CD14-positive monocyte (primary cell): Measurements from ENCODE around the gene CARD11. TPM values are rescaled to one million over a fixed set of nuclear protein-coding genes. Genes with fewer than 3 reads are reported as not detected.

Experiments used
- DNase-seq, 3 donors: peaks; one replicate each; pipeline ENCODE4 v3.0.0-alpha.2; 2011 to 2022
- H2AFZ ChIP-seq: 2 replicates; pipeline ENCODE4 v1.6.0; 2012; ENCODE audit warnings: mild to moderate bottlenecking, low read depth, low read length, inconsistent platforms; ENCODE audit not compliant: insufficient read depth, poor library complexity, severe bottlenecking
- H3K27ac ChIP-seq, 2 donors: 1 replicate in 1 of 2; 2 replicates in 1 of 2; pipeline ENCODE4 v1.5.1; 2012 to 2013; ENCODE audit warnings: low read length in 2 of 2, control low read depth in 1 of 2, inconsistent platforms in 1 of 2, low read depth in 1 of 2, mild to moderate bottlenecking in 1 of 2
- H3K27me3 ChIP-seq, 2 donors: one replicate each; pipeline versions ENCODE4 v1.6.0 to v1.6.1; 2011 to 2013; ENCODE audit warnings: low read length in 2 of 2; ENCODE audit not compliant: control insufficient read depth in 2 of 2, insufficient read depth in 2 of 2
- H3K36me3 ChIP-seq, 2 donors: replicated peaks in 1 of 2; 1 replicate in 1 of 2; 2 replicates in 1 of 2; pipeline versions ENCODE4 v1.5.1 to v1.6.1; 2012 to 2013; ENCODE audit warnings: low read length in 2 of 2, control low read depth in 1 of 2, inconsistent platforms in 1 of 2, mild to moderate bottlenecking in 1 of 2; ENCODE audit not compliant: insufficient read depth in 2 of 2, control insufficient read depth in 1 of 2
- H3K4me1 ChIP-seq, 2 donors: 1 replicate in 1 of 2; 2 replicates in 1 of 2; pipeline versions ENCODE4 v1.5.1 to v1.6.1; 2012 to 2013; ENCODE audit warnings: low read length in 2 of 2, control low read depth in 1 of 2, inconsistent platforms in 1 of 2, mild to moderate bottlenecking in 1 of 2, moderate library complexity in 1 of 2; ENCODE audit not compliant: insufficient read depth in 2 of 2, control insufficient read depth in 1 of 2
- H3K4me2 ChIP-seq: replicated peaks from 2 replicates; pipeline ENCODE3; 2012; ENCODE audit warnings: low read length, moderate library complexity, mild to moderate bottlenecking; ENCODE audit not compliant: poor library complexity, severe bottlenecking; ENCODE audit errors: extremely low read depth
- H3K4me3 ChIP-seq, 3 experiments: fragments of 200-600 bp in 1 of 3; sonication (generic) in 1 of 3; replicated peaks in 1 of 3; 1 replicate in 2 of 3; 2 replicates in 1 of 3; pipeline ENCODE4 v1.5.1; 2011 to 2013; ENCODE audit warnings: low read length in 3 of 3, mild to moderate bottlenecking in 3 of 3, control low read depth in 2 of 3, low read depth in 2 of 3, inconsistent platforms in 1 of 3, moderate library complexity in 1 of 3
- H3K79me2 ChIP-seq: 2 replicates; pipeline ENCODE4 v1.6.0; 2012; ENCODE audit warnings: mild to moderate bottlenecking, control low read depth, inconsistent platforms, low read length, moderate library complexity; ENCODE audit not compliant: insufficient read depth
- H3K9ac ChIP-seq: 2 replicates; pipeline ENCODE4 v1.6.0; 2017; ENCODE audit warnings: low read length, mild to moderate bottlenecking; ENCODE audit not compliant: insufficient read depth, poor library complexity, severe bottlenecking
- H3K9me3 ChIP-seq, 2 donors: replicated peaks in 1 of 2; 1 replicate in 1 of 2; 2 replicates in 1 of 2; pipeline versions ENCODE4 v1.5.1 to v1.6.1; 2012 to 2013; ENCODE audit warnings: low read length in 2 of 2, control low read depth in 1 of 2; ENCODE audit not compliant: control insufficient read depth in 1 of 2, insufficient read depth in 1 of 2
- H4K20me1 ChIP-seq: 2 replicates; pipeline ENCODE4 v1.6.0; 2012; ENCODE audit warnings: mild to moderate bottlenecking, low read length, control low read depth, moderate library complexity; ENCODE audit not compliant: insufficient read depth
- H3K27ac Mint-ChIP-seq, 7 donors: one replicate each; pipeline ENCODE4 v1.8.0; 2020; ENCODE audit warnings: mild to moderate bottlenecking in 7 of 7, mixed read lengths in 7 of 7, moderate library complexity in 6 of 7, inconsistent platforms in 2 of 7
- H3K27me3 Mint-ChIP-seq, 3 donors: one replicate each; pipeline ENCODE4 v1.8.0; 2021 to 2022; ENCODE audit warnings: low read depth in 3 of 3, mild to moderate bottlenecking in 3 of 3, mixed read lengths in 3 of 3, moderate library complexity in 3 of 3, inconsistent platforms in 1 of 3
- H3K36me3 Mint-ChIP-seq, 2 donors: one replicate each; pipeline ENCODE4 v1.8.0; 2020; ENCODE audit warnings: mixed read lengths in 2 of 2, inconsistent platforms in 1 of 2, mild to moderate bottlenecking in 1 of 2
- H3K4me1 Mint-ChIP-seq: one replicate; pipeline ENCODE4 v1.8.0; 2020; ENCODE audit warnings: mild to moderate bottlenecking, mixed read lengths
- H3K4me3 Mint-ChIP-seq, 2 donors: one replicate each; pipeline ENCODE4 v1.8.0; 2020; ENCODE audit warnings: mild to moderate bottlenecking in 2 of 2, mixed read lengths in 2 of 2, moderate library complexity in 1 of 2
- H3K9me3 Mint-ChIP-seq, 7 donors: one replicate each; pipeline ENCODE4 v1.8.0; 2020 to 2022; ENCODE audit warnings: mixed read lengths in 7 of 7, mild to moderate bottlenecking in 6 of 7, moderate library complexity in 6 of 7, inconsistent platforms in 2 of 7
- WGBS: methylation state at CpG from one replicate; pipeline ENCODE4 v1.1.5; 2013; ENCODE audit warnings: missing lambda C conversion rate; ENCODE audit not compliant: insufficient coverage; 5-methylcytosine and 5-hydroxymethylcytosine counted together
- intact Hi-C, 2 donors: fragments of 100-400 bp; cut with micrococcal nuclease; formaldehyde crosslinking; loops; one replicate each; pipeline versions ENCODE4 v1.15.0 to v1.15.1; 2023
- polyA plus RNA-seq, 3 donors: library from polyadenylated mRNA; depleted of rRNA in 1 of 3; unstranded in 2 of 3; stranded (reverse) in 1 of 3; fragments of 300-500 nt in 2 of 3; fragments of >200 nt in 1 of 3; fragmentation: Illumina TruSeq in 2 of 3; gene quantifications; 1 replicate in 2 of 3; 2 replicates in 1 of 3; pipeline ENCODE4 v1.2.3, GENCODE V29; 2012 to 2021
- TF ChIP-seq, protein P1 (sequence below): fragments of 200-600 bp; IDR thresholded peaks from one replicate; pipeline ENCODE4 v1.8.0; 2022; ENCODE audit warnings: antibody characterized with exemption, mild to moderate bottlenecking

The CARD11 gene
- polyA plus RNA-seq, 3 donors = 0.04 to 0.17 TPM; not detected in 1

DNA sequence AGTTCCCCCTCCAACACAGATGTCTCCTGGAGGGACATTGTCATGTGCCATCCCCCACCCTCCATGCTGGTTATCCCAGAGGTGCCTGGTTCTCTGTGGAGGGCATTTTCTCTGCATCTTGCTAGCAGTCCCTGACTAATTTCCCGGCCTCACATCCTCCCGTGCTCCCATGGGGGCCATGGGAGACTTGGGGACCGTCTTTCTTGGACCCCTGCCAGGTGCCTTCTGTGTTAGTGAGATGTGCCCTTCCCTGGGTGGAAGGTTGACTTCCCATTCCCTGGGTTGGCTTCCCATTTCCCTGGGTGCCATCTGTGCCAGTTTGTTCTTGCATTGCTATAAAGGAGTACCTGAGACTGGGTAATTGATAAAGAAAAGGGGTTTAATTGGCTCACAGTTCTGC, 177.1 kb downstream of the CARD11 start:
- Histone ChIP-seq H3K27me3 (peaks cover 0 to 8% of the 10 kb centered on the region in 2 donors), H3K36me3 (no peaks in the 10 kb centered on the region), H4K20me1 (no peaks in the 10 kb centered on the region), H3K4me3 (no peak overlapping the region), H3K79me2 (no peaks in the 10 kb centered on the region), H3K9ac (no peak overlapping the region), H3K9me3 (no peaks in the 10 kb centered on the region), H3K4me2 (no peak overlapping the region), H3K27ac (no peak overlapping the region), H2AFZ (no peak overlapping the region), H3K4me1 (peaks cover 42 to 44% of the 10 kb centered on the region in 2 donors)
- Mint-ChIP-seq H3K9me3 (peaks cover 0 to 3% (median 0%) of the 10 kb centered on the region in 7 donors), H3K27me3 (peaks cover 31 to 49% (median 34%) of the 10 kb centered on the region in 3 donors), H3K4me3 (peak overlapping the region in 1 of 2 donors; percentile 11), H3K36me3 (peaks cover 6 to 7% of the 10 kb centered on the region in 2 donors), H3K4me1 (peaks cover 45% of the 10 kb centered on the region), H3K27ac (no peak overlapping the region)
- 40% methylated on average over 1 of the region's 3 CpGs for WGBS
- TF ChIP-seq, protein P1, sequence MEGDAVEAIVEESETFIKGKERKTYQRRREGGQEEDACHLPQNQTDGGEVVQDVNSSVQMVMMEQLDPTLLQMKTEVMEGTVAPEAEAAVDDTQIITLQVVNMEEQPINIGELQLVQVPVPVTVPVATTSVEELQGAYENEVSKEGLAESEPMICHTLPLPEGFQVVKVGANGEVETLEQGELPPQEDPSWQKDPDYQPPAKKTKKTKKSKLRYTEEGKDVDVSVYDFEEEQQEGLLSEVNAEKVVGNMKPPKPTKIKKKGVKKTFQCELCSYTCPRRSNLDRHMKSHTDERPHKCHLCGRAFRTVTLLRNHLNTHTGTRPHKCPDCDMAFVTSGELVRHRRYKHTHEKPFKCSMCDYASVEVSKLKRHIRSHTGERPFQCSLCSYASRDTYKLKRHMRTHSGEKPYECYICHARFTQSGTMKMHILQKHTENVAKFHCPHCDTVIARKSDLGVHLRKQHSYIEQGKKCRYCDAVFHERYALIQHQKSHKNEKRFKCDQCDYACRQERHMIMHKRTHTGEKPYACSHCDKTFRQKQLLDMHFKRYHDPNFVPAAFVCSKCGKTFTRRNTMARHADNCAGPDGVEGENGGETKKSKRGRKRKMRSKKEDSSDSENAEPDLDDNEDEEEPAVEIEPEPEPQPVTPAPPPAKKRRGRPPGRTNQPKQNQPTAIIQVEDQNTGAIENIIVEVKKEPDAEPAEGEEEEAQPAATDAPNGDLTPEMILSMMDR = no peak
- no peak for DNase-seq
- intact Hi-C loops = loop anchor here (5.0 kb wide), 1 partner anchor 291 kb away; no protein-coding TSS in a partner anchor

DNA sequence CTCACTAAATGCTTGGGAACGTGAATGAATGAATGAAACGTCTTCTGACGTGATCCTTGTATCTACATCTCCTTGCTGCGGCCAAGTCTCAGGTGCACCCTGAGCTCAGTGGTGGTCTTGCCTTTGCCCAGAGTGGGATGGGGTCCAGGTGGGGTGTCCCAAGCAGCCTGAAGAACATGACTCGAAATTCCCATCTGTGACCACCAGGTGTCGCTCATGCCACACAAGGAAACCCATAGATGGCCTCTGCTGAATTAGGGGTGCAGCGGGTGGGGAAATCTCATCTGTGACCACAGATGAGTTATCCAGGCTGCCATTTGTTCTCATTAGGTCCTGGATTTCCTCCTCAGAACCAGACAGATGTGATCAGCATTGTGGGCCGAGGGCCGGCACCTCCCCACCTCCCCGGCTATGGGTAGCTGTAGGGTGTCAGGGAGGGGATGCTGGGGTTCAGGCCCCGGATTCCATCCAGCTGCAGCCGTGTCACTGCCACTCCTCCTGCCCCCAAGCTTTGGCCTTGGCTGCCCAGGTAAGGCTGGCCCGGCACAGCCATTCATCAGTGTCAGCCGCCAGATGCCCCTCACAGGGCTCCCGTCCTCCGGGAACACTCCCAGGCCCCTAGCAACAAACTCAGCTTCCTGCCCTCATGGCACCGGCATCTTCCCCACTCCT, 178.5 kb downstream of the CARD11 start:
- Histone ChIP-seq H3K9me3 (no peaks in the 10 kb centered on the region), H2AFZ (no peak overlapping the region), H3K27ac (peak overlapping the region in 1 of 2 donors; percentile 93), H3K9ac (no peak overlapping the region), H3K4me1 (peaks cover 32% of the 10 kb centered on the region in 2 donors), H3K79me2 (no peaks in the 10 kb centered on the region), H3K4me2 (no peak overlapping the region), H3K36me3 (no peaks in the 10 kb centered on the region), H3K27me3 (peaks cover 0 to 8% of the 10 kb centered on the region in 2 donors), H4K20me1 (no peaks in the 10 kb centered on the region), H3K4me3 (no peak overlapping the region)
- Mint-ChIP-seq H3K36me3 (peaks cover 6 to 7% of the 10 kb centered on the region in 2 donors), H3K9me3 (peaks cover 0 to 3% (median 0%) of the 10 kb centered on the region in 7 donors), H3K27me3 (peaks cover 38 to 52% (median 42%) of the 10 kb centered on the region in 3 donors), H3K4me3 (peak overlapping the region in 1 of 2 donors; percentile 87), H3K4me1 (peaks cover 31% of the 10 kb centered on the region), H3K27ac (peak overlapping the region; percentile 98 to 100 (median 100))
- TF ChIP-seq, protein P1 = peak; percentile 98
- intact Hi-C loops = loop anchor here (2.0 to 5.0 kb wide), 3 partner anchors 128 to 1032 kb away; no protein-coding TSS in a partner anchor
- 63% methylated on average over 11 of the region's 17 CpGs for WGBS
- peak; percentile 70 to 83 (median 71) for DNase-seq
